Neural cell (in vitro differentiated cells): ENCODE data around the gene ERH. TPM values are rescaled to one million over a fixed set of nuclear protein-coding genes. Genes with fewer than 3 reads are reported as not detected.

ENCODE experiments used
- H2AFZ ChIP-seq: fragments of 200-600, 300-800 bp; sonication (generic), shearing (Covaris generic); 2 replicates; pipeline ENCODE4 v1.6.0; 2014; ENCODE audit warnings: low read depth, mild to moderate bottlenecking, antibody characterized with exemption, low read length, moderate library complexity
- H3F3A ChIP-seq: fragments of 200-600 bp; shearing (Covaris generic); 2 replicates; pipeline ENCODE4 v1.6.1; 2016; ENCODE audit warnings: mild to moderate bottlenecking, moderate library complexity, mixed read lengths, antibody characterized with exemption, low read length; ENCODE audit not compliant: insufficient read depth, poor library complexity, severe bottlenecking
- H3K27ac ChIP-seq: fragments of 200-600, 300-800 bp; sonication (generic), shearing (Covaris generic); 2 replicates; pipeline ENCODE4 v1.5.1; 2014; ENCODE audit warnings: mild to moderate bottlenecking, low read length, moderate library complexity
- H3K27me3 ChIP-seq: fragments of 300-800, 200-600 bp; sonication (generic), shearing (Covaris generic); 2 replicates; pipeline ENCODE4 v1.6.0; 2014; ENCODE audit warnings: mild to moderate bottlenecking, low read depth, low read length, moderate library complexity; ENCODE audit not compliant: insufficient read depth
- H3K36me3 ChIP-seq: fragments of 300-800, 200-600 bp; sonication (generic), shearing (Covaris generic); 2 replicates; pipeline ENCODE4 v1.5.1; 2014; ENCODE audit warnings: mild to moderate bottlenecking, antibody characterized with exemption, low read length, moderate library complexity; ENCODE audit not compliant: insufficient read depth
- H3K4me2 ChIP-seq: fragments of 300-800, 200-600 bp; sonication (generic), shearing (Covaris generic); 2 replicates; pipeline ENCODE4 v1.6.0; 2014; ENCODE audit warnings: mild to moderate bottlenecking, low read length
- H3K4me3 ChIP-seq: fragments of 300-800, 200-600 bp; sonication (generic), shearing (Covaris generic); 2 replicates; pipeline ENCODE4 v1.5.1; 2014; ENCODE audit warnings: mild to moderate bottlenecking, low read length, moderate library complexity
- H3K79me2 ChIP-seq: fragments of 200-600 bp; shearing (Covaris generic); replicated peaks from 2 replicates; pipeline ENCODE4 v1.6.0; 2014; ENCODE audit warnings: mild to moderate bottlenecking, low read length, moderate library complexity; ENCODE audit not compliant: insufficient read depth
- H3K9ac ChIP-seq: fragments of 300-800, 200-600 bp; sonication (generic), shearing (Covaris generic); 2 replicates; pipeline ENCODE4 v1.6.1; 2016; ENCODE audit warnings: mild to moderate bottlenecking, low read length, mixed read lengths
- H3K9me2 ChIP-seq: fragments of 200-600 bp; shearing (Covaris generic); 2 replicates; pipeline ENCODE4 v1.6.1; 2016; ENCODE audit warnings: mild to moderate bottlenecking, low read length, mixed read lengths; ENCODE audit not compliant: insufficient read depth
- H3K9me3 ChIP-seq: fragments of 200-600, 300-800 bp; sonication (generic), shearing (Covaris generic); 2 replicates; pipeline ENCODE4 v1.6.1; 2016; ENCODE audit warnings: mild to moderate bottlenecking, mixed run types, low read length, moderate library complexity, mixed read lengths
- H4K20me1 ChIP-seq: fragments of 200-600 bp; shearing (Covaris generic); 2 replicates; pipeline ENCODE4 v1.6.1; 2016; ENCODE audit warnings: mild to moderate bottlenecking, mixed run types; ENCODE audit not compliant: insufficient read depth
- EP300 ChIP-seq: fragments of 450-650 bp; conservative IDR thresholded peaks from 2 replicates; pipeline ENCODE4 v1.6.1; 2014; ENCODE audit warnings: antibody characterized with exemption, mild to moderate bottlenecking, moderate library complexity; ENCODE audit not compliant: poor library complexity, severe bottlenecking
- EZH2 ChIP-seq: fragments of 200-600, 300-800 bp; shearing (Covaris generic), sonication (generic); IDR thresholded peaks from 2 replicates; pipeline ENCODE4 v1.6.1; 2014; ENCODE audit warnings: antibody characterized with exemption, low read length, borderline replicate concordance, mild to moderate bottlenecking; ENCODE audit not compliant: insufficient read depth, poor library complexity, severe bottlenecking
- MXI1 ChIP-seq: fragments of 450-650 bp; conservative IDR thresholded peaks from 2 replicates; pipeline ENCODE4 v1.6.1; 2014; ENCODE audit warnings: antibody characterized with exemption, mild to moderate bottlenecking; ENCODE audit not compliant: poor library complexity, severe bottlenecking
- POLR2AphosphoS5 ChIP-seq: IDR thresholded peaks from 2 replicates; pipeline ENCODE4 v1.6.1; 2012
- RAD21 ChIP-seq: fragments of 450-650 bp; conservative IDR thresholded peaks from 2 replicates; pipeline ENCODE4 v1.6.1; 2014; ENCODE audit warnings: antibody characterized with exemption, mild to moderate bottlenecking, moderate library complexity
- SMC3 ChIP-seq: fragments of 450-650 bp; conservative IDR thresholded peaks from 2 replicates; pipeline ENCODE4 v1.6.1; 2014; ENCODE audit warnings: antibody characterized with exemption, mild to moderate bottlenecking, moderate library complexity; ENCODE audit not compliant: poor library complexity
- TAF1 ChIP-seq: IDR thresholded peaks from 2 replicates; pipeline ENCODE4 v1.6.1; 2012; ENCODE audit warnings: low read depth
- polyA plus RNA-seq: library from polyadenylated mRNA; depleted of rRNA; stranded (reverse); fragments of >200 nt; gene quantifications from 2 replicates; pipeline ENCODE4 v1.2.3, GENCODE V29; 2014
- TF ChIP-seq, protein P1 (sequence below): fragments of 450-650 bp; IDR thresholded peaks from 2 replicates; pipeline ENCODE4 v1.5.1; 2014; ENCODE audit warnings: antibody characterized with exemption, mild to moderate bottlenecking, moderate library complexity; ENCODE audit not compliant: poor library complexity, severe bottlenecking
- TF ChIP-seq, protein P2 (sequence below): IDR thresholded peaks from 2 replicates; pipeline ENCODE4 v1.6.1; 2012; ENCODE audit warnings: borderline replicate concordance

ERH gene
- polyA plus RNA-seq, 1 donor from 2014 or later, result 480 TPM

DNA sequence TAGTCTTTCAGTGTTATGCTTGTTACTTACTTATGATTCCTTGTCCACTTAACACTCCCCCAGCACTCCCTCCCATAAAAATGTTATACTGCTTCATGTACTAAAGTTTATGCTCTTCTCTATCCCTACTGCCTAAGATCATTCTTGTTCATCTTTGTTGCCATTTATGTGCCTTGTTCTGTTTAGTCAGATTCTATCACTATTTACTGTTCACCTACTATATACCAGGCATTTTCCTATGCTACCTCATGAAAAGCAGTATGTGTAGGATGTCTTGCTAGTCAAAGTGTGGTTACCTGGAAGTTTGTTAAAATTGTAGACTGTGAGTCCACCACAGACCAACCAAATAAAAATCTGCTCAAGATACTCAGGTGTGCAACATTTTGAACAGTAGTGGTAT is 23.9 kb downstream of the ERH start:
- Histone ChIP-seq H3K4me3 (no peak overlapping the region), H3K79me2 (no peaks in the 10 kb centered on the region), H3F3A (no peaks in the 10 kb centered on the region), H3K27ac (no peak overlapping the region), H4K20me1 (no peaks in the 10 kb centered on the region), H3K9me2 (no peaks in the 10 kb centered on the region), H3K36me3 (no peaks in the 10 kb centered on the region), H3K9me3 (no peaks in the 10 kb centered on the region), H3K27me3 (no peaks in the 10 kb centered on the region), H3K9ac (no peak overlapping the region), H2AFZ (no peak overlapping the region), H3K4me2 (no peak overlapping the region)
- no peak for TF ChIP-seq RAD21
- no peak for TF ChIP-seq TAF1
- TF ChIP-seq SMC3, result no peak
- TF ChIP-seq POLR2AphosphoS5, result no peak
- TF ChIP-seq EP300, result no peak
- TF ChIP-seq, protein P1, sequence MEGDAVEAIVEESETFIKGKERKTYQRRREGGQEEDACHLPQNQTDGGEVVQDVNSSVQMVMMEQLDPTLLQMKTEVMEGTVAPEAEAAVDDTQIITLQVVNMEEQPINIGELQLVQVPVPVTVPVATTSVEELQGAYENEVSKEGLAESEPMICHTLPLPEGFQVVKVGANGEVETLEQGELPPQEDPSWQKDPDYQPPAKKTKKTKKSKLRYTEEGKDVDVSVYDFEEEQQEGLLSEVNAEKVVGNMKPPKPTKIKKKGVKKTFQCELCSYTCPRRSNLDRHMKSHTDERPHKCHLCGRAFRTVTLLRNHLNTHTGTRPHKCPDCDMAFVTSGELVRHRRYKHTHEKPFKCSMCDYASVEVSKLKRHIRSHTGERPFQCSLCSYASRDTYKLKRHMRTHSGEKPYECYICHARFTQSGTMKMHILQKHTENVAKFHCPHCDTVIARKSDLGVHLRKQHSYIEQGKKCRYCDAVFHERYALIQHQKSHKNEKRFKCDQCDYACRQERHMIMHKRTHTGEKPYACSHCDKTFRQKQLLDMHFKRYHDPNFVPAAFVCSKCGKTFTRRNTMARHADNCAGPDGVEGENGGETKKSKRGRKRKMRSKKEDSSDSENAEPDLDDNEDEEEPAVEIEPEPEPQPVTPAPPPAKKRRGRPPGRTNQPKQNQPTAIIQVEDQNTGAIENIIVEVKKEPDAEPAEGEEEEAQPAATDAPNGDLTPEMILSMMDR, result no peak
- TF ChIP-seq, protein P2, sequence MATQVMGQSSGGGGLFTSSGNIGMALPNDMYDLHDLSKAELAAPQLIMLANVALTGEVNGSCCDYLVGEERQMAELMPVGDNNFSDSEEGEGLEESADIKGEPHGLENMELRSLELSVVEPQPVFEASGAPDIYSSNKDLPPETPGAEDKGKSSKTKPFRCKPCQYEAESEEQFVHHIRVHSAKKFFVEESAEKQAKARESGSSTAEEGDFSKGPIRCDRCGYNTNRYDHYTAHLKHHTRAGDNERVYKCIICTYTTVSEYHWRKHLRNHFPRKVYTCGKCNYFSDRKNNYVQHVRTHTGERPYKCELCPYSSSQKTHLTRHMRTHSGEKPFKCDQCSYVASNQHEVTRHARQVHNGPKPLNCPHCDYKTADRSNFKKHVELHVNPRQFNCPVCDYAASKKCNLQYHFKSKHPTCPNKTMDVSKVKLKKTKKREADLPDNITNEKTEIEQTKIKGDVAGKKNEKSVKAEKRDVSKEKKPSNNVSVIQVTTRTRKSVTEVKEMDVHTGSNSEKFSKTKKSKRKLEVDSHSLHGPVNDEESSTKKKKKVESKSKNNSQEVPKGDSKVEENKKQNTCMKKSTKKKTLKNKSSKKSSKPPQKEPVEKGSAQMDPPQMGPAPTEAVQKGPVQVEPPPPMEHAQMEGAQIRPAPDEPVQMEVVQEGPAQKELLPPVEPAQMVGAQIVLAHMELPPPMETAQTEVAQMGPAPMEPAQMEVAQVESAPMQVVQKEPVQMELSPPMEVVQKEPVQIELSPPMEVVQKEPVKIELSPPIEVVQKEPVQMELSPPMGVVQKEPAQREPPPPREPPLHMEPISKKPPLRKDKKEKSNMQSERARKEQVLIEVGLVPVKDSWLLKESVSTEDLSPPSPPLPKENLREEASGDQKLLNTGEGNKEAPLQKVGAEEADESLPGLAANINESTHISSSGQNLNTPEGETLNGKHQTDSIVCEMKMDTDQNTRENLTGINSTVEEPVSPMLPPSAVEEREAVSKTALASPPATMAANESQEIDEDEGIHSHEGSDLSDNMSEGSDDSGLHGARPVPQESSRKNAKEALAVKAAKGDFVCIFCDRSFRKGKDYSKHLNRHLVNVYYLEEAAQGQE, result no peak
- no peak for TF ChIP-seq EZH2
- TF ChIP-seq MXI1, result no peak

DNA sequence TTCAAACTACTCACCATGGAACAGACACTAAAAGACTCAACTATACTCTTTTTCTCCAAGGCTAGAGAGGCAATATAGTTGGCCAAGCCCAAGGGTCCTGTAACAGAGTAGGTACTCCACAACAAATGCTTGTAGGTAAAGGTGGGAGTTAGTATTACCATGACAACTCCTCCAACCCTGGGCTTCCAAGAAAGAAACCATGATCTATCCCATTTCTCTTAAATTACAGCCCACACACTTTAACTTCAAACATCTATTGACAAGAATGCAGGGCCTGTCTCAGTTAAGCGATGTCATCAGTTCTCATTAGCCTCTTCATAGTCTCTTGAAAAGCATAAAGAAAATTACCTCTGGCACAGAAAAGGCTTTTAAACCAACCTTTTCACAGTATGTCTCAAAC is 25.0 kb downstream of the ERH start:
- no peaks in the 10 kb centered on the region for H3K27me3 ChIP-seq
- no peak overlapping the region for H3K4me2 ChIP-seq
- H3K79me2 ChIP-seq, result no peaks in the 10 kb centered on the region
- no peak overlapping the region for H3K4me3 ChIP-seq
- no peaks in the 10 kb centered on the region for H4K20me1 ChIP-seq
- peak overlapping the region; percentile 47 for H3K27ac ChIP-seq
- H2AFZ ChIP-seq, result no peak overlapping the region
- no peak overlapping the region for H3K9ac ChIP-seq
- no peak for TF ChIP-seq MXI1
- peak; percentile 11 for TF ChIP-seq POLR2AphosphoS5
- no peak for TF ChIP-seq RAD21
- no peaks in the 10 kb centered on the region for H3K9me3 ChIP-seq
- no peaks in the 10 kb centered on the region for H3K36me3 ChIP-seq
- H3F3A ChIP-seq, result no peaks in the 10 kb centered on the region
- no peaks in the 10 kb centered on the region for H3K9me2 ChIP-seq

DNA sequence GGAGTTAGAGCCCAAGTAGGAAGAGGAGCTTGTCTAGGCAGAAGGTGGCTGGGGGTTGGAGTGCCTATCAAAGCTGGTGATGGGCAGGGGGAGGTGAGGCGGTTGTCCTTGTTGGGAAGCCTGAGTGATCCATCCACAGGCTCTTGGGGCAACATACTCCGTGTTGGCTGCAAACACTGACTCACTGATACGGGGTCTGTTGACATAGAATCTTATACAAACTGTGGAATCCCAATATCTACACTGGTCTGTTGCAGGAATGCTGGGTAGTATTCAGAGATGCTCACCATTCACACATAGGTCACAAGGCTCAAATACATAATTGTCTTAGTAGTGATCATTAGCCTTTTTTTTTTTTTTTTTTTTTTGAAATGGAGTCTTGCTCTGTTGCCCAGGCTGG is 26.0 kb downstream of the ERH start:
- no peaks in the 10 kb centered on the region for H3K9me3 ChIP-seq
- H3K9me2 ChIP-seq, result no peaks in the 10 kb centered on the region
- H4K20me1 ChIP-seq, result no peaks in the 10 kb centered on the region
- H3F3A ChIP-seq, result no peaks in the 10 kb centered on the region
- no peak overlapping the region for H3K4me2 ChIP-seq
- no peak overlapping the region for H3K27ac ChIP-seq
- H3K4me3 ChIP-seq, result no peak overlapping the region
- H3K9ac ChIP-seq, result no peak overlapping the region
- no peaks in the 10 kb centered on the region for H3K36me3 ChIP-seq
- H2AFZ ChIP-seq, result no peak overlapping the region
- no peaks in the 10 kb centered on the region for H3K27me3 ChIP-seq
- TF ChIP-seq EZH2, result no peak
- no peak for TF ChIP-seq EP300
- no peak for TF ChIP-seq MXI1
- TF ChIP-seq TAF1, result no peak
- no peak for TF ChIP-seq POLR2AphosphoS5
- TF ChIP-seq, protein P2, result no peak
- TF ChIP-seq SMC3, result no peak
- TF ChIP-seq, protein P1, result no peak
- H3K79me2 ChIP-seq, result no peaks in the 10 kb centered on the region
